ENCODE measurements around the gene XAGE1A.
"Not testable (repeated sequence)": the region's sequence is repeated elsewhere in the genome, so short reads cannot be mapped to it uniquely, and the experiment has no call there.

Gene XAGE1A

GRCh38 chrX:52495545-52496418, at the start of gene XAGE1A:
TSS of gene XAGE1A (plus strand) at chrX:52495808. CDS start at chrX:52497362, 1,554 bp downstream.
- DNase-seq, result not testable (repeated sequence)

- not testable (repeated sequence) for DNase-seq
Measured at GRCh38 chrX:52452031-52452430, 43.6 kb upstream of the XAGE1A start.

GRCh38 chrX:52471301-52471700, 24.3 kb upstream of the XAGE1A start:
- not testable (repeated sequence) for DNase-seq

GRCh38 chrX:52496419-52496772, 788 bp downstream of the XAGE1A start:
- not testable (repeated sequence) for DNase-seq

GRCh38 chrX:52501362-52501761, 5.8 kb downstream of the XAGE1A start:
- not testable (repeated sequence) for DNase-seq

GRCh38 chrX:52504551-52504950, 8.9 kb downstream of the XAGE1A start:
- no peak for DNase-seq

GRCh38 chrX:52507331-52507730, 11.7 kb downstream of the XAGE1A start:
- DNase-seq, result no peak

- no peak for DNase-seq
Measured at GRCh38 chrX:52509916-52510315, 14.3 kb downstream of the XAGE1A start.

- not testable (repeated sequence) for DNase-seq
Measured at GRCh38 chrX:52511126-52511525, 15.5 kb downstream of the XAGE1A start.

- not testable (repeated sequence) for DNase-seq
Measured at GRCh38 chrX:52516110-52516986, 20.7 kb downstream of the XAGE1A start.

GRCh38 chrX:52516987-52517325, 21.3 kb downstream of the XAGE1A start, which contains the start of gene XAGE1B:
TSS of gene XAGE1B (minus strand) at chrX:52517063. CDS start at chrX:52515527, 1,536 bp downstream.
- not testable (repeated sequence) for DNase-seq

- DNase-seq, result not testable (repeated sequence)
Measured at GRCh38 chrX:52541051-52541450, 45.4 kb downstream of the XAGE1A start.

- DNase-seq, result no peak
Measured at GRCh38 chrX:52542311-52542710, 46.7 kb downstream of the XAGE1A start.

- DNase-seq, result no peak
Measured at GRCh38 chrX:52544147-52544840, 48.7 kb downstream of the XAGE1A start.

- not testable (repeated sequence) for DNase-seq
Measured at GRCh38 chrX:52548769-52549168, 53.2 kb downstream of the XAGE1A start.
